PFSK-1 (cell line): ENCODE results near the gene NHLRC2.

Experiments used
- FOXP2 ChIP-seq: optimal IDR thresholded peaks from 2 replicates; pipeline ENCODE3; 2011; ENCODE audit warnings: borderline replicate concordance, control low read depth, inconsistent platforms; ENCODE audit not compliant: insufficient read depth; ENCODE audit errors: extremely low read length, extremely low read depth
- POLR2AphosphoS5 ChIP-seq: IDR thresholded peaks from 2 replicates; pipeline ENCODE4 v1.6.1; 2012; ENCODE audit warnings: low read depth, mild to moderate bottlenecking, control low read depth, low read length, moderate library complexity
- REST ChIP-seq, 2 experiments: IDR thresholded peaks; 2 replicates each; pipeline versions ENCODE4 v1.6.1 to v1.8.0; 2011 to 2012; ENCODE audit warnings: low read depth in 2 of 2, low read length in 2 of 2, control low read depth in 1 of 2, inconsistent platforms in 1 of 2, mild to moderate bottlenecking in 1 of 2, moderate library complexity in 1 of 2; ENCODE audit not compliant: insufficient read depth in 1 of 2
- SIN3A ChIP-seq: IDR thresholded peaks from 2 replicates; pipeline ENCODE4 v1.6.1; 2012; ENCODE audit warnings: mild to moderate bottlenecking, low read length, moderate library complexity, borderline replicate concordance; ENCODE audit not compliant: insufficient read depth
- TAF1 ChIP-seq: IDR thresholded peaks from 2 replicates; pipeline ENCODE4 v1.6.1; 2012; ENCODE audit warnings: low read length, control low read depth, borderline replicate concordance; ENCODE audit not compliant: insufficient read depth

The NHLRC2 gene

GRCh38 chr10:113893570-113893969 lies 39.1 kb downstream of the NHLRC2 start:
- TF ChIP-seq TAF1 = no peak
- no peak for TF ChIP-seq FOXP2
- no peak for TF ChIP-seq SIN3A
- TF ChIP-seq POLR2AphosphoS5 = no peak

- no peak for TF ChIP-seq REST (IDR thresholded peaks at IDR 0.05; ENCODE audit: insufficient read depth in 1 of 2, low read depth in 2 of 2, low read length in 2 of 2)
- TF ChIP-seq POLR2AphosphoS5 = no peak
- TF ChIP-seq FOXP2 = no peak
- no peak for TF ChIP-seq SIN3A
- TF ChIP-seq TAF1 = no peak
These were observed 40.1 kb downstream of the NHLRC2 start for GRCh38 chr10:113894581-113894980.

GRCh38 chr10:113895018-113895417 lies 40.6 kb downstream of the NHLRC2 start:
- no peak for TF ChIP-seq POLR2AphosphoS5
- TF ChIP-seq FOXP2 = no peak
- TF ChIP-seq TAF1 = no peak
- TF ChIP-seq SIN3A = no peak
- TF ChIP-seq REST (IDR thresholded peaks at IDR 0.05; ENCODE audit: insufficient read depth in 1 of 2, low read depth in 2 of 2, low read length in 2 of 2) = no peak

GRCh38 chr10:113897693-113898618 lies 43.5 kb downstream of the NHLRC2 start:
- TF ChIP-seq POLR2AphosphoS5 (no peak), FOXP2 (no peak), REST (IDR thresholded peaks at IDR 0.05; ENCODE audit: insufficient read depth in 1 of 2, low read depth in 2 of 2, low read length in 2 of 2) (no peak), SIN3A (no peak), TAF1 (no peak)

- TF ChIP-seq REST (IDR thresholded peaks at IDR 0.05; ENCODE audit: insufficient read depth in 1 of 2, low read depth in 2 of 2, low read length in 2 of 2) (no peak), SIN3A (no peak), TAF1 (no peak), POLR2AphosphoS5 (no peak), FOXP2 (no peak)
These were observed 45.6 kb downstream of the NHLRC2 start for GRCh38 chr10:113899952-113900598.
